Activated CD4-positive, alpha-beta T cell treated with anti-CD3 and anti-CD28 coated beads, Interleukin-2, amount 50 U/mL, for 16 hours (primary cell): ENCODE measurements around the gene OTOA.
"Not testable (repeated sequence)": the region's sequence is repeated elsewhere in the genome, so short reads cannot be mapped to it uniquely, and the experiment has no call there.

ENCODE experiments used
- DNase-seq: peaks from one replicate; pipeline ENCODE4 v3.0.0-alpha.2; 2020

Gene OTOA

GRCh38 chr16:21663889-21664647 lies at the start of gene OTOA:
TSS of gene OTOA (plus strand) at chr16:21663968. CDS start at chr16:21678515, 14,547 bp downstream.
- no peak for DNase-seq

- DNase-seq: no peak
Observed at GRCh38 chr16:21614896-21615295, 48.9 kb upstream of the OTOA start.

GRCh38 chr16:21617607-21618006 lies 46.2 kb upstream of the OTOA start:
- no peak for DNase-seq

- no peak for DNase-seq
Observed at GRCh38 chr16:21618281-21618680, 45.5 kb upstream of the OTOA start.

- DNase-seq: no peak
Observed at GRCh38 chr16:21619765-21620425, 43.9 kb upstream of the OTOA start.

- no peak for DNase-seq
Observed at GRCh38 chr16:21620592-21620991, 43.2 kb upstream of the OTOA start.

- no peak for DNase-seq
Observed at GRCh38 chr16:21622545-21622944, 41.2 kb upstream of the OTOA start.

- DNase-seq: no peak
Observed at GRCh38 chr16:21625026-21625425, 38.7 kb upstream of the OTOA start.

- peak; percentile 65 for DNase-seq
Observed at GRCh38 chr16:21626659-21627277, 37.0 kb upstream of the OTOA start.

- DNase-seq: no peak
Observed at GRCh38 chr16:21628121-21628726, 35.5 kb upstream of the OTOA start.

GRCh38 chr16:21628772-21629171 lies 35.0 kb upstream of the OTOA start:
- no peak for DNase-seq

GRCh38 chr16:21629616-21630539 lies 33.9 kb upstream of the OTOA start:
- not testable (repeated sequence) for DNase-seq

- not testable (repeated sequence) for DNase-seq
Observed at GRCh38 chr16:21630866-21631265, 32.9 kb upstream of the OTOA start.

GRCh38 chr16:21631376-21631775 lies 32.4 kb upstream of the OTOA start:
- not testable (repeated sequence) for DNase-seq

- DNase-seq: not testable (repeated sequence)
Observed at GRCh38 chr16:21631951-21632575, 31.7 kb upstream of the OTOA start.

- DNase-seq: no peak
Observed at GRCh38 chr16:21634216-21634615, 29.6 kb upstream of the OTOA start.

- DNase-seq: not testable (repeated sequence)
Observed at GRCh38 chr16:21635694-21636093, 28.1 kb upstream of the OTOA start.

- DNase-seq: no peak
Observed at GRCh38 chr16:21637032-21637968, 26.5 kb upstream of the OTOA start.

GRCh38 chr16:21638573-21638975 lies 25.2 kb upstream of the OTOA start:
- DNase-seq: peak; percentile 63

GRCh38 chr16:21639493-21639892 lies 24.3 kb upstream of the OTOA start:
- no peak for DNase-seq

- DNase-seq: no peak
Observed at GRCh38 chr16:21641916-21642315, 21.9 kb upstream of the OTOA start.
